ENCODE data around the gene MRPL53. TPM values are rescaled to one million over a fixed set of nuclear protein-coding genes. Genes with fewer than 3 reads are reported as not detected.
A peak's percentile ranks its signal among the peaks of the same experiment; 100 is the strongest.

MRPL53 gene
- total and polyA plus RNA-seq, 2 experiments from 2014 or later, result 7.7 to 65.1 TPM

DNA sequence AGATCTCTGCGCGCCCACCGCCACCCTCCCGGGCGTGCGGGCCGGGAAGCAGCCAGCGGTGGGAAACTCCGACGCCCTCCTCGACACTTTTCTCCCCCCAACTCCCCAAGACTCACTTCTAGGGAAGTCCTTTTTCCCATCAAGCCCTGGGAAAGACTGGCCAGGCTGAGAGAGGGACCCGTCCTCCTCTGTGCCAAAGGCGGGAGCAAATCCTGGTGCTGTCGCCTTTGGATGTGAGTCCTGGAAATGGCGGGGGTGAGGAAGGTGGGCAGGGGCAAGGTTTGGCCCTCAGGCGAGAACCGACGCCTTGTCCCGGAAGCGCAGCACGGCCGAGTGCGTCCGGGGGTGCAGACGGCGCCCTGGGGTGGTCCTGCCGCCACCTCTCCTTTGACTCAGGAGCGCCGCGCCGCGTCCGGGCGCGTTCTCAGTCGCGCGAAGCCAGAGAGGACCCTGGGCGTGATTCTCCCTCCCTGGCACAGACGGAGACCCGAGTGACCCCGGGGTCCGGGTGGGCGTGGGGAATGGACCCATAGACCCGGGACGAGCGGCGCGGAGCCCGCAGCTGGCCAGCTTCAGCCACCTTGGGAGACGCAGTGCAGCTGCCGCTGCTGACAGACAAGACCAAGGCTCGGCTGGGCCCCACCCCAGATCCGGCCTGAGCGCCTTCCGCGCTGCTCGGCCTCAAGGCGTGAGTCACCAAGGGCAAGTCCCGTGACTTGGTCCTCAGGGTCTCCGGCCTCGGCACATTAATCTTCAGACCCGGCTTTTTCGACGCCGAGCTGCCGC, 30.4 kb upstream of the MRPL53 start (continued):
- TF ChIP-seq, protein P1, sequence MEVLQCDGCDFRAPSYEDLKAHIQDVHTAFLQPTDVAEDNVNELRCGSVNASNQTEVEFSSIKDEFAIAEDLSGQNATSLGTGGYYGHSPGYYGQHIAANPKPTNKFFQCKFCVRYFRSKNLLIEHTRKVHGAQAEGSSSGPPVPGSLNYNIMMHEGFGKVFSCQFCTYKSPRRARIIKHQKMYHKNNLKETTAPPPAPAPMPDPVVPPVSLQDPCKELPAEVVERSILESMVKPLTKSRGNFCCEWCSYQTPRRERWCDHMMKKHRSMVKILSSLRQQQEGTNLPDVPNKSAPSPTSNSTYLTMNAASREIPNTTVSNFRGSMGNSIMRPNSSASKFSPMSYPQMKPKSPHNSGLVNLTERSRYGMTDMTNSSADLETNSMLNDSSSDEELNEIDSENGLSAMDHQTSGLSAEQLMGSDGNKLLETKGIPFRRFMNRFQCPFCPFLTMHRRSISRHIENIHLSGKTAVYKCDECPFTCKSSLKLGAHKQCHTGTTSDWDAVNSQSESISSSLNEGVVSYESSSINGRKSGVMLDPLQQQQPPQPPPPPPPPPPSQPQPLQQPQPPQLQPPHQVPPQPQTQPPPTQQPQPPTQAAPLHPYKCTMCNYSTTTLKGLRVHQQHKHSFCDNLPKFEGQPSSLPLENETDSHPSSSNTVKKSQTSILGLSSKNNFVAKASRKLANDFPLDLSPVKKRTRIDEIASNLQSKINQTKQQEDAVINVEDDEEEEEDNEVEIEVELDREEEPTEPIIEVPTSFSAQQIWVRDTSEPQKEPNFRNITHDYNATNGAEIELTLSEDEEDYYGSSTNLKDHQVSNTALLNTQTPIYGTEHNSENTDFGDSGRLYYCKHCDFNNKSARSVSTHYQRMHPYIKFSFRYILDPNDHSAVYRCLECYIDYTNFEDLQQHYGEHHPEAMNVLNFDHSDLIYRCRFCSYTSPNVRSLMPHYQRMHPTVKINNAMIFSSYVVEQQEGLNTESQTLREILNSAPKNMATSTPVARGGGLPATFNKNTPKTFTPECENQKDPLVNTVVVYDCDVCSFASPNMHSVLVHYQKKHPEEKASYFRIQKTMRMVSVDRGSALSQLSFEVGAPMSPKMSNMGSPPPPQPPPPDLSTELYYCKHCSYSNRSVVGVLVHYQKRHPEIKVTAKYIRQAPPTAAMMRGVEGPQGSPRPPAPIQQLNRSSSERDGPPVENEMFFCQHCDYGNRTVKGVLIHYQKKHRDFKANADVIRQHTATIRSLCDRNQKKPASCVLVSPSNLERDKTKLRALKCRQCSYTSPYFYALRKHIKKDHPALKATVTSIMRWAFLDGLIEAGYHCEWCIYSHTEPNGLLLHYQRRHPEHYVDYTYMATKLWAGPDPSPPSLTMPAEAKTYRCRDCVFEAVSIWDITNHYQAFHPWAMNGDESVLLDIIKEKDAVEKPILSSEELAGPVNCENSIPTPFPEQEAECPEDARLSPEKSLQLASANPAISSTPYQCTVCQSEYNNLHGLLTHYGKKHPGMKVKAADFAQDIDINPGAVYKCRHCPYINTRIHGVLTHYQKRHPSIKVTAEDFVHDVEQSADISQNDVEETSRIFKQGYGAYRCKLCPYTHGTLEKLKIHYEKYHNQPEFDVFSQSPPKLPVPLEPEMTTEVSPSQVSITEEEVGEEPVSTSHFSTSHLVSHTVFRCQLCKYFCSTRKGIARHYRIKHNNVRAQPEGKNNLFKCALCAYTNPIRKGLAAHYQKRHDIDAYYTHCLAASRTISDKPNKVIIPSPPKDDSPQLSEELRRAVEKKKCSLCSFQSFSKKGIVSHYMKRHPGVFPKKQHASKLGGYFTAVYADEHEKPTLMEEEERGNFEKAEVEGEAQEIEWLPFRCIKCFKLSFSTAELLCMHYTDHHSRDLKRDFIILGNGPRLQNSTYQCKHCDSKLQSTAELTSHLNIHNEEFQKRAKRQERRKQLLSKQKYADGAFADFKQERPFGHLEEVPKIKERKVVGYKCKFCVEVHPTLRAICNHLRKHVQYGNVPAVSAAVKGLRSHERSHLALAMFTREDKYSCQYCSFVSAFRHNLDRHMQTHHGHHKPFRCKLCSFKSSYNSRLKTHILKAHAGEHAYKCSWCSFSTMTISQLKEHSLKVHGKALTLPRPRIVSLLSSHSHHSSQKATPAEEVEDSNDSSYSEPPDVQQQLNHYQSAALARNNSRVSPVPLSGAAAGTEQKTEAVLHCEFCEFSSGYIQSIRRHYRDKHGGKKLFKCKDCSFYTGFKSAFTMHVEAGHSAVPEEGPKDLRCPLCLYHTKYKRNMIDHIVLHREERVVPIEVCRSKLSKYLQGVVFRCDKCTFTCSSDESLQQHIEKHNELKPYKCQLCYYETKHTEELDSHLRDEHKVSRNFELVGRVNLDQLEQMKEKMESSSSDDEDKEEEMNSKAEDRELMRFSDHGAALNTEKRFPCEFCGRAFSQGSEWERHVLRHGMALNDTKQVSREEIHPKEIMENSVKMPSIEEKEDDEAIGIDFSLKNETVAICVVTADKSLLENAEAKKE (CRISPR knock-in tag; IDR thresholded peaks at IDR 0.05), result no peak
- TF ChIP-seq EZH2 (IDR thresholded peaks at IDR 0.05; ENCODE audit: low read depth, unreplicated experiment), result peak; percentile 39
- TF ChIP-seq, protein P2, sequence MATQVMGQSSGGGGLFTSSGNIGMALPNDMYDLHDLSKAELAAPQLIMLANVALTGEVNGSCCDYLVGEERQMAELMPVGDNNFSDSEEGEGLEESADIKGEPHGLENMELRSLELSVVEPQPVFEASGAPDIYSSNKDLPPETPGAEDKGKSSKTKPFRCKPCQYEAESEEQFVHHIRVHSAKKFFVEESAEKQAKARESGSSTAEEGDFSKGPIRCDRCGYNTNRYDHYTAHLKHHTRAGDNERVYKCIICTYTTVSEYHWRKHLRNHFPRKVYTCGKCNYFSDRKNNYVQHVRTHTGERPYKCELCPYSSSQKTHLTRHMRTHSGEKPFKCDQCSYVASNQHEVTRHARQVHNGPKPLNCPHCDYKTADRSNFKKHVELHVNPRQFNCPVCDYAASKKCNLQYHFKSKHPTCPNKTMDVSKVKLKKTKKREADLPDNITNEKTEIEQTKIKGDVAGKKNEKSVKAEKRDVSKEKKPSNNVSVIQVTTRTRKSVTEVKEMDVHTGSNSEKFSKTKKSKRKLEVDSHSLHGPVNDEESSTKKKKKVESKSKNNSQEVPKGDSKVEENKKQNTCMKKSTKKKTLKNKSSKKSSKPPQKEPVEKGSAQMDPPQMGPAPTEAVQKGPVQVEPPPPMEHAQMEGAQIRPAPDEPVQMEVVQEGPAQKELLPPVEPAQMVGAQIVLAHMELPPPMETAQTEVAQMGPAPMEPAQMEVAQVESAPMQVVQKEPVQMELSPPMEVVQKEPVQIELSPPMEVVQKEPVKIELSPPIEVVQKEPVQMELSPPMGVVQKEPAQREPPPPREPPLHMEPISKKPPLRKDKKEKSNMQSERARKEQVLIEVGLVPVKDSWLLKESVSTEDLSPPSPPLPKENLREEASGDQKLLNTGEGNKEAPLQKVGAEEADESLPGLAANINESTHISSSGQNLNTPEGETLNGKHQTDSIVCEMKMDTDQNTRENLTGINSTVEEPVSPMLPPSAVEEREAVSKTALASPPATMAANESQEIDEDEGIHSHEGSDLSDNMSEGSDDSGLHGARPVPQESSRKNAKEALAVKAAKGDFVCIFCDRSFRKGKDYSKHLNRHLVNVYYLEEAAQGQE (IDR thresholded peaks at IDR 0.05; ENCODE audit: unreplicated experiment), result no peak
- TF ChIP-seq ZNF114 (CRISPR knock-in tag; IDR thresholded peaks at IDR 0.05), result no peak
- TF ChIP-seq CREB1 (CRISPR knock-in tag; IDR thresholded peaks at IDR 0.05; ENCODE audit: low read depth), result no peak
